HEK293 (cell line): ENCODE data around the gene HMCN2.

Experiments used
- CTCF ChIA-PET: fragments of 350-600 bp; formaldehyde crosslinking; extraction: SDS; loops from one replicate; lab custom pipeline; 2021; ENCODE audit warnings: antibody characterized with exemption; lab: Yijun Ruan, JAX
- POLR2A ChIA-PET: fragments of 300-600 bp; formaldehyde crosslinking; extraction: SDS; loops from one replicate; lab custom pipeline; 2020; ENCODE audit warnings: antibody characterized with exemption, inconsistent platforms; lab: Yijun Ruan, JAX
- H3K27ac ChIP-seq: fragments of 200-500 bp; sonication (Bioruptor generic); 2 replicates; pipeline ENCODE4 v1.5.1; 2014; ENCODE audit warnings: low read depth, low read length, control low read depth, inconsistent platforms; ENCODE audit errors: extremely low read depth
- H3K36me3 ChIP-seq, 2 experiments: fragments of 200-500 bp in 1 of 2; sonication (Bioruptor generic) in 1 of 2; 1 replicate in 1 of 2; 2 replicates in 1 of 2; pipeline ENCODE4 v1.5.1; 2014 to 2017; ENCODE audit warnings: inconsistent platforms in 2 of 2, low read length in 2 of 2; ENCODE audit not compliant: control insufficient read depth in 2 of 2, insufficient read depth in 1 of 2
- H3K4me1 ChIP-seq: fragments of 200-500 bp; sonication (Bioruptor generic); 2 replicates; pipeline ENCODE4 v1.5.1; 2014; ENCODE audit warnings: mild to moderate bottlenecking, low read length, inconsistent platforms; ENCODE audit not compliant: control insufficient read depth, insufficient read depth
- H3K4me3 ChIP-seq: 2 replicates; pipeline ENCODE4 v1.5.1; 2011; ENCODE audit warnings: low read depth, mild to moderate bottlenecking, control low read depth, low read length, moderate library complexity
- H3K9me3 ChIP-seq: fragments of 200-500 bp; sonication (Bioruptor generic); 2 replicates; pipeline ENCODE4 v1.5.1; 2014; ENCODE audit warnings: low read depth, low read length, inconsistent platforms; ENCODE audit not compliant: control insufficient read depth, insufficient read depth
- MZF1 ChIP-seq: fragments of 450-650 bp; formaldehyde crosslinking; IDR thresholded peaks from 2 replicates; pipeline ENCODE4 v1.5.1; 2017; ENCODE audit warnings: missing biosample characterization, missing genetic modification characterization, borderline replicate concordance
- OSR2 ChIP-seq: fragments of 450-650 bp; formaldehyde crosslinking; IDR thresholded peaks from 2 replicates; pipeline ENCODE4 v1.5.1; 2016; ENCODE audit warnings: missing biosample characterization, missing genetic modification characterization
- SP2 ChIP-seq: fragments of 450-650 bp; formaldehyde crosslinking; IDR thresholded peaks from 2 replicates; pipeline ENCODE4 v1.5.1; 2016; ENCODE audit warnings: missing biosample characterization, missing genetic modification characterization
- SP7 ChIP-seq: fragments of 450-650 bp; formaldehyde crosslinking; IDR thresholded peaks from 2 replicates; pipeline ENCODE4 v1.5.1; 2016; ENCODE audit warnings: missing biosample characterization, missing genetic modification characterization
- ZEB2 ChIP-seq: fragments of 450-650 bp; formaldehyde crosslinking; IDR thresholded peaks from 2 replicates; pipeline ENCODE4 v1.5.1; 2016; ENCODE audit warnings: missing biosample characterization, missing genetic modification characterization
- ZNF157 ChIP-seq: fragments of 450-650 bp; formaldehyde crosslinking; IDR thresholded peaks from 2 replicates; pipeline ENCODE4 v1.5.1; 2016; ENCODE audit warnings: missing biosample characterization, missing genetic modification characterization
- ZNF248 ChIP-seq: fragments of 450-650 bp; formaldehyde crosslinking; IDR thresholded peaks from 2 replicates; pipeline ENCODE4 v1.5.1; 2017; ENCODE audit warnings: missing biosample characterization, missing genetic modification characterization
- ZNF292 ChIP-seq: fragments of 450-650 bp; formaldehyde crosslinking; IDR thresholded peaks from 2 replicates; pipeline ENCODE4 v1.5.1; 2016; ENCODE audit warnings: low read depth, missing biosample characterization, missing genetic modification characterization, borderline replicate concordance
- ZNF529 ChIP-seq: fragments of 450-650 bp; formaldehyde crosslinking; IDR thresholded peaks from 2 replicates; pipeline ENCODE4 v1.5.1; 2017; ENCODE audit warnings: missing genetic modification characterization, missing biosample characterization; ENCODE audit not compliant: insufficient replicate concordance
- ZNF624 ChIP-seq: fragments of 450-650 bp; formaldehyde crosslinking; IDR thresholded peaks from 2 replicates; pipeline ENCODE4 v1.5.1; 2017; ENCODE audit warnings: missing biosample characterization, missing genetic modification characterization
- ZNF777 ChIP-seq: fragments of 450-650 bp; formaldehyde crosslinking; IDR thresholded peaks from 2 replicates; pipeline ENCODE4 v1.5.1; 2017; ENCODE audit warnings: missing biosample characterization, missing genetic modification characterization, borderline replicate concordance
- ZNF785 ChIP-seq: fragments of 450-650 bp; formaldehyde crosslinking; IDR thresholded peaks from 2 replicates; pipeline ENCODE4 v1.5.1; 2016; ENCODE audit warnings: missing biosample characterization, missing genetic modification characterization
- ZNF830 ChIP-seq: fragments of 450-650 bp; IDR thresholded peaks from 2 replicates; pipeline ENCODE4 v1.5.0; 2018; ENCODE audit warnings: missing biosample characterization, missing genetic modification characterization, low read depth, mild to moderate bottlenecking, moderate library complexity
- TF ChIP-seq, protein P1 (sequence below): fragments of 450-650 bp; formaldehyde crosslinking; IDR thresholded peaks from 2 replicates; pipeline ENCODE4 v1.5.1; 2016; ENCODE audit warnings: missing biosample characterization, missing genetic modification characterization, borderline replicate concordance
- TF ChIP-seq, protein P2 (sequence below): fragments of 450-650 bp; formaldehyde crosslinking; IDR thresholded peaks from 2 replicates; pipeline ENCODE4 v1.5.1; 2017; ENCODE audit warnings: missing biosample characterization, missing genetic modification characterization
- TF ChIP-seq, protein P3 (sequence below): fragments of 450-650 bp; formaldehyde crosslinking; IDR thresholded peaks from 2 replicates; pipeline ENCODE4 v1.5.1; 2016; ENCODE audit warnings: missing biosample characterization, missing genetic modification characterization, low read depth

Gene HMCN2

DNA sequence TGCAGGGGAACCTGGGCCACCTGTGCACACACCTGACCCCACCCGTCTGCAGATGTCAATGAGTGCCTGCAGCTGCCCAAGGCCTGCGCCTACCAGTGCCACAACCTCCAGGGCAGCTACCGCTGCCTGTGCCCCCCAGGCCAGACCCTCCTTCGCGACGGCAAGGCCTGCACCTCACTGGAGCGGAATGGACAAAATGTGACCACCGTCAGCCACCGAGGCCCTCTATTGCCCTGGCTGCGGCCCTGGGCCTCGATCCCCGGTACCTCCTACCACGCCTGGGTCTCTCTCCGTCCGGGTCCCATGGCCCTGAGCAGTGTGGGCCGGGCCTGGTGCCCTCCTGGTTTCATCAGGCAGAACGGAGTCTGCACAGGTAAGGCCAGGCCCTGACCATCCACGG lies 164.7 kb downstream of the HMCN2 start:
- H3K36me3 ChIP-seq: no peaks in the 10 kb centered on the region
- H3K4me1 ChIP-seq: no peaks in the 10 kb centered on the region
- H3K9me3 ChIP-seq: no peaks in the 10 kb centered on the region
- no peak for TF ChIP-seq SP2
- no peak for TF ChIP-seq ZNF624 (tag by site-specific recombination)
- ChIA-PET CTCF (no interaction called here), POLR2A (interaction anchor here (0.6 kb wide), 1 partner anchor 516 kb away, joined by 3 read pairs; no protein-coding TSS in a partner anchor)
- H3K4me3 ChIP-seq: no peak overlapping the region
- no peak overlapping the region for H3K27ac ChIP-seq

DNA sequence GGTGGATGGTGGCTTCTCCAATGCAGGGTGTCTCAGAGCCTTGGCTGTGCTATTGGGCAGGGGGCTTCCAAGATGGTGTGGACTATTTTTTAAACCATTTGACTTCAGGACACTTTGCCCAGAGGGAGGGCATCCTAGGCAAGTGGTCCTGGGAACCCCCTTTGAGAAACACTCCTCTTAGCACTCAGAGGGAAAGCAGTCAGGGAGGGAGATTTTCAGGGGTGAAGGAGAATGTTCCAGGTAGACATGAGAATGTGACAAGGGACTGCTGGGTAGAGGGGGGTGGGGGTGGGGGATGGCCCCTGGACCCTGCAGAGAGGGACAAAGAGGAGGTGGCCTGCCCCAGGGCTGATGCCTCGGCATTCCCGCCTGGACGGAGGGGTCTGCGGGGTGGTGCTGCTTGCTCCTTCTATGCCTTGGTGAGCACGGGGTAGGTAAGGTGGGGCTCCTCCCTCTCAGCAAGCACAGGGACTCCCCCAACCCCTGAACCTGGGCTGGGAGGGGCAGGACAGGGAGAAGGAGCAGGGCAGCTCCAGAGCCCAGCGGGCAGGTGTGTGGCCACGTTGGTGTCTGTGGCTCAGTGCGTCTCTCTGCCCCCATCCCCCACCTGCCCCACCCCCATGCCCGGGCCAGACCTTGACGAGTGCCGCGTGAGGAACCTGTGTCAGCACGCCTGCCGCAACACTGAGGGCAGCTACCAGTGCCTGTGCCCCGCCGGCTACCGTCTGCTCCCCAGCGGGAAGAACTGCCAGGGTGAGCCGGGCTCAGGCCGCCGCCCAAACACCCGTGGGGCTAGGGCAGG lies 165.4 kb downstream of the HMCN2 start:
- TF ChIP-seq ZNF830 (tag by site-specific recombination) (no peak), ZEB2 (no peak), MZF1 (no peak), ZNF292 (no peak), SP7 (tag by site-specific recombination) (no peak), ZNF248 (tag by site-specific recombination) (no peak), ZNF529 (tag by site-specific recombination) (no peak), ZNF157 (tag by site-specific recombination) (no peak), OSR2 (tag by site-specific recombination) (no peak), ZNF785 (tag by site-specific recombination) (no peak), ZNF777 (tag by site-specific recombination) (no peak)
- TF ChIP-seq, protein P1, sequence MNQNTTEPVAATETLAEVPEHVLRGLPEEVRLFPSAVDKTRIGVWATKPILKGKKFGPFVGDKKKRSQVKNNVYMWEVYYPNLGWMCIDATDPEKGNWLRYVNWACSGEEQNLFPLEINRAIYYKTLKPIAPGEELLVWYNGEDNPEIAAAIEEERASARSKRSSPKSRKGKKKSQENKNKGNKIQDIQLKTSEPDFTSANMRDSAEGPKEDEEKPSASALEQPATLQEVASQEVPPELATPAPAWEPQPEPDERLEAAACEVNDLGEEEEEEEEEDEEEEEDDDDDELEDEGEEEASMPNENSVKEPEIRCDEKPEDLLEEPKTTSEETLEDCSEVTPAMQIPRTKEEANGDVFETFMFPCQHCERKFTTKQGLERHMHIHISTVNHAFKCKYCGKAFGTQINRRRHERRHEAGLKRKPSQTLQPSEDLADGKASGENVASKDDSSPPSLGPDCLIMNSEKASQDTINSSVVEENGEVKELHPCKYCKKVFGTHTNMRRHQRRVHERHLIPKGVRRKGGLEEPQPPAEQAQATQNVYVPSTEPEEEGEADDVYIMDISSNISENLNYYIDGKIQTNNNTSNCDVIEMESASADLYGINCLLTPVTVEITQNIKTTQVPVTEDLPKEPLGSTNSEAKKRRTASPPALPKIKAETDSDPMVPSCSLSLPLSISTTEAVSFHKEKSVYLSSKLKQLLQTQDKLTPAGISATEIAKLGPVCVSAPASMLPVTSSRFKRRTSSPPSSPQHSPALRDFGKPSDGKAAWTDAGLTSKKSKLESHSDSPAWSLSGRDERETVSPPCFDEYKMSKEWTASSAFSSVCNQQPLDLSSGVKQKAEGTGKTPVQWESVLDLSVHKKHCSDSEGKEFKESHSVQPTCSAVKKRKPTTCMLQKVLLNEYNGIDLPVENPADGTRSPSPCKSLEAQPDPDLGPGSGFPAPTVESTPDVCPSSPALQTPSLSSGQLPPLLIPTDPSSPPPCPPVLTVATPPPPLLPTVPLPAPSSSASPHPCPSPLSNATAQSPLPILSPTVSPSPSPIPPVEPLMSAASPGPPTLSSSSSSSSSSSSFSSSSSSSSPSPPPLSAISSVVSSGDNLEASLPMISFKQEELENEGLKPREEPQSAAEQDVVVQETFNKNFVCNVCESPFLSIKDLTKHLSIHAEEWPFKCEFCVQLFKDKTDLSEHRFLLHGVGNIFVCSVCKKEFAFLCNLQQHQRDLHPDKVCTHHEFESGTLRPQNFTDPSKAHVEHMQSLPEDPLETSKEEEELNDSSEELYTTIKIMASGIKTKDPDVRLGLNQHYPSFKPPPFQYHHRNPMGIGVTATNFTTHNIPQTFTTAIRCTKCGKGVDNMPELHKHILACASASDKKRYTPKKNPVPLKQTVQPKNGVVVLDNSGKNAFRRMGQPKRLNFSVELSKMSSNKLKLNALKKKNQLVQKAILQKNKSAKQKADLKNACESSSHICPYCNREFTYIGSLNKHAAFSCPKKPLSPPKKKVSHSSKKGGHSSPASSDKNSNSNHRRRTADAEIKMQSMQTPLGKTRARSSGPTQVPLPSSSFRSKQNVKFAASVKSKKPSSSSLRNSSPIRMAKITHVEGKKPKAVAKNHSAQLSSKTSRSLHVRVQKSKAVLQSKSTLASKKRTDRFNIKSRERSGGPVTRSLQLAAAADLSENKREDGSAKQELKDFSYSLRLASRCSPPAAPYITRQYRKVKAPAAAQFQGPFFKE: no peak
- TF ChIP-seq, protein P2, sequence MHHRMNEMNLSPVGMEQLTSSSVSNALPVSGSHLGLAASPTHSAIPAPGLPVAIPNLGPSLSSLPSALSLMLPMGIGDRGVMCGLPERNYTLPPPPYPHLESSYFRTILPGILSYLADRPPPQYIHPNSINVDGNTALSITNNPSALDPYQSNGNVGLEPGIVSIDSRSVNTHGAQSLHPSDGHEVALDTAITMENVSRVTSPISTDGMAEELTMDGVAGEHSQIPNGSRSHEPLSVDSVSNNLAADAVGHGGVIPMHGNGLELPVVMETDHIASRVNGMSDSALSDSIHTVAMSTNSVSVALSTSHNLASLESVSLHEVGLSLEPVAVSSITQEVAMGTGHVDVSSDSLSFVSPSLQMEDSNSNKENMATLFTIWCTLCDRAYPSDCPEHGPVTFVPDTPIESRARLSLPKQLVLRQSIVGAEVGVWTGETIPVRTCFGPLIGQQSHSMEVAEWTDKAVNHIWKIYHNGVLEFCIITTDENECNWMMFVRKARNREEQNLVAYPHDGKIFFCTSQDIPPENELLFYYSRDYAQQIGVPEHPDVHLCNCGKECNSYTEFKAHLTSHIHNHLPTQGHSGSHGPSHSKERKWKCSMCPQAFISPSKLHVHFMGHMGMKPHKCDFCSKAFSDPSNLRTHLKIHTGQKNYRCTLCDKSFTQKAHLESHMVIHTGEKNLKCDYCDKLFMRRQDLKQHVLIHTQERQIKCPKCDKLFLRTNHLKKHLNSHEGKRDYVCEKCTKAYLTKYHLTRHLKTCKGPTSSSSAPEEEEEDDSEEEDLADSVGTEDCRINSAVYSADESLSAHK: no peak
- TF ChIP-seq, protein P3, sequence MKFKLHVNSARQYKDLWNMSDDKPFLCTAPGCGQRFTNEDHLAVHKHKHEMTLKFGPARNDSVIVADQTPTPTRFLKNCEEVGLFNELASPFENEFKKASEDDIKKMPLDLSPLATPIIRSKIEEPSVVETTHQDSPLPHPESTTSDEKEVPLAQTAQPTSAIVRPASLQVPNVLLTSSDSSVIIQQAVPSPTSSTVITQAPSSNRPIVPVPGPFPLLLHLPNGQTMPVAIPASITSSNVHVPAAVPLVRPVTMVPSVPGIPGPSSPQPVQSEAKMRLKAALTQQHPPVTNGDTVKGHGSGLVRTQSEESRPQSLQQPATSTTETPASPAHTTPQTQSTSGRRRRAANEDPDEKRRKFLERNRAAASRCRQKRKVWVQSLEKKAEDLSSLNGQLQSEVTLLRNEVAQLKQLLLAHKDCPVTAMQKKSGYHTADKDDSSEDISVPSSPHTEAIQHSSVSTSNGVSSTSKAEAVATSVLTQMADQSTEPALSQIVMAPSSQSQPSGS: no peak
- no peak overlapping the region for H3K27ac ChIP-seq
- H3K4me1 ChIP-seq: no peaks in the 10 kb centered on the region
- no peaks in the 10 kb centered on the region for H3K36me3 ChIP-seq
- no peak overlapping the region for H3K4me3 ChIP-seq
- ChIA-PET CTCF (interaction anchor here (1.8 kb wide), 1 partner anchor 9 kb away, joined by 8 read pairs; no protein-coding TSS in a partner anchor), POLR2A (interaction anchor here (0.5 kb wide), 1 partner anchor 275 kb away, joined by 4 read pairs; no protein-coding TSS in a partner anchor)
- H3K9me3 ChIP-seq: no peaks in the 10 kb centered on the region
